Parathyroid adenoma (tissue), 2 donors: ENCODE data around the gene HDAC2.

Experiments
- H2AFZ ChIP-seq: fragments of 300-600 bp; sonication (generic); one replicate; pipeline ENCODE4 v1.7.0; 2017; ENCODE audit warnings: antibody characterized with exemption, mild to moderate bottlenecking
- H3K27ac ChIP-seq: fragments of 300-600 bp; sonication (generic); one replicate; pipeline ENCODE4 v1.7.0; 2017
- H3K27me3 ChIP-seq: fragments of 300-600 bp; sonication (generic); one replicate; pipeline ENCODE4 v1.7.0; 2017; ENCODE audit warnings: low read length; ENCODE audit not compliant: control insufficient read depth, insufficient read depth
- H3K36me3 ChIP-seq: fragments of 300-600 bp; sonication (generic); one replicate; pipeline ENCODE4 v1.7.0; 2017; ENCODE audit warnings: low read length; ENCODE audit not compliant: control insufficient read depth, insufficient read depth
- H3K4me1 ChIP-seq: fragments of 300-600 bp; sonication (generic); one replicate; pipeline ENCODE4 v1.7.0; 2017; ENCODE audit warnings: control low read depth
- H3K4me2 ChIP-seq: fragments of 300-600 bp; sonication (generic); one replicate; pipeline ENCODE4 v1.7.0; 2017; ENCODE audit warnings: low read length
- H3K4me3 ChIP-seq: fragments of 300-600 bp; sonication (generic); one replicate; pipeline ENCODE4 v1.7.0; 2017; ENCODE audit warnings: low read depth, low read length
- H3K79me2 ChIP-seq: fragments of 300-600 bp; sonication (generic); one replicate; pipeline ENCODE4 v1.7.0; 2017; ENCODE audit warnings: control low read depth
- H3K9ac ChIP-seq: fragments of 300-600 bp; sonication (generic); one replicate; pipeline ENCODE4 v1.7.0; 2017; ENCODE audit warnings: mild to moderate bottlenecking
- H3K9me3 ChIP-seq: fragments of 300-600 bp; sonication (generic); one replicate; pipeline ENCODE4 v1.7.0; 2017; ENCODE audit warnings: low read length; ENCODE audit not compliant: control insufficient read depth
- CTCF ChIP-seq: fragments of 300-600 bp; sonication (generic); IDR thresholded peaks from one replicate; pipeline ENCODE4 v1.7.0; 2017; ENCODE audit warnings: antibody characterized with exemption, mild to moderate bottlenecking
- donor health status: primary hyperparathyroidism.

Gene HDAC2

DNA sequence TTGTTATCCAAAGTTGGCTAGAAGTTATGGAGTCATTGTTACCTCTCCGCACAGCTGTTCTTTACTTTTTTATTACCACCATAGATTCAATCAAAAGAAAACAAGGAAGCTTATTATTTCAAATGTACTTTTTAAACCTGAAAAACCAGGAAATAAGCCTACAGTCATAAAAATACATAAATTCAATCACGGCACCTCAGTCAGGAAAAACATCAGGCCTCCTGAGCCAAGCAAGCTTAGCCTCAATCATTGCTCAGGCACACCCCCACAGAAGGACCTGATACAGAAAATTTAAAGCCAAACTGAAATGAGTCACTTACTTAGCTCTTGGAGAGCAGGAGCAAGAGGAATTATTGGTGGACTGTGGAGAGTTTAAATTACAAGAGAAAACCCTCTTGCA is 69.5 kb downstream of the HDAC2 start:
- Histone ChIP-seq H3K9ac (no peak overlapping the region), H3K27me3 (no peaks in the 10 kb centered on the region), H3K4me1 (no peaks in the 10 kb centered on the region), H3K4me3 (no peak overlapping the region), H3K9me3 (no peaks in the 10 kb centered on the region), H3K79me2 (no peaks in the 10 kb centered on the region), H3K4me2 (no peak overlapping the region), H3K27ac (no peak overlapping the region), H2AFZ (no peak overlapping the region), H3K36me3 (no peaks in the 10 kb centered on the region)
- TF ChIP-seq CTCF = no peak

- Histone ChIP-seq H3K79me2 (no peaks in the 10 kb centered on the region), H3K4me3 (no peak overlapping the region), H3K27ac (no peak overlapping the region), H2AFZ (no peak overlapping the region), H3K4me1 (no peaks in the 10 kb centered on the region), H3K27me3 (no peaks in the 10 kb centered on the region), H3K9ac (no peak overlapping the region), H3K36me3 (no peaks in the 10 kb centered on the region), H3K9me3 (no peaks in the 10 kb centered on the region), H3K4me2 (no peak overlapping the region)
- TF ChIP-seq CTCF = no peak
Observed at GRCh38 chr6:113894712-113895674, 76.0 kb downstream of the HDAC2 start.

GRCh38 chr6:113893866-113894265 is 77.1 kb downstream of the HDAC2 start:
- H3K9ac ChIP-seq = no peak overlapping the region
- H3K79me2 ChIP-seq = no peaks in the 10 kb centered on the region
- H3K9me3 ChIP-seq = no peaks in the 10 kb centered on the region
- no peak overlapping the region for H3K4me2 ChIP-seq
- no peaks in the 10 kb centered on the region for H3K4me1 ChIP-seq
- H2AFZ ChIP-seq = no peak overlapping the region
- no peaks in the 10 kb centered on the region for H3K36me3 ChIP-seq
- no peak for TF ChIP-seq CTCF
- no peak overlapping the region for H3K27ac ChIP-seq
- H3K4me3 ChIP-seq = no peak overlapping the region
- no peaks in the 10 kb centered on the region for H3K27me3 ChIP-seq

DNA sequence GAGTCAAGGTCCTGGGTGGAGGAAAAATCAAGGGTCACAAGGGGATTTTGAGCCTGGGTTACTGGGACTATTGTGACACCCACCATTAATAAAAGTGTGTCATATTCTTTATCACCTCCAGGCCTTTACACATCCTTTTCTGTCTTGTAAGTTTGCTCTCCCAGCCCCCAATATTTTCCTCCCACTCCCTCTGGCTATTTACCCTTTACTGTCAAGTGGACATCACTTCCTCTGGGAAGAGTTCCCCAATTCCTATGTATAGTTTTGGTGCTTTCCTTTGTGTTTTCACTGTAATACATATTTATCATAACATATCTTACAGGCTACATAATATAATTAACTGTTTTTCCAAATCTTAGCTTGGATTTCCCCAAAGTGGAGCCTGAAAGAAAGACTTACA is 77.5 kb downstream of the HDAC2 start:
- Histone ChIP-seq H3K27ac (no peak overlapping the region), H3K4me1 (no peaks in the 10 kb centered on the region), H3K9ac (no peak overlapping the region), H3K4me2 (no peak overlapping the region), H3K4me3 (no peak overlapping the region), H3K9me3 (no peaks in the 10 kb centered on the region), H2AFZ (no peak overlapping the region), H3K27me3 (no peaks in the 10 kb centered on the region), H3K79me2 (no peaks in the 10 kb centered on the region), H3K36me3 (no peaks in the 10 kb centered on the region)
- no peak for TF ChIP-seq CTCF
